ENCODE measurements around the gene UQCR11.

Gene UQCR11

GRCh38 chr19:1560286-1560882 is 44.9 kb downstream of the UQCR11 start:
- DNase-seq (ENCODE audit: low read depth) = no peak
- TF ChIP-seq CTCF (IDR thresholded peaks at IDR 0.05; ENCODE audit: insufficient read depth, low read depth, low read length, missing control alignments) = no peak
- H3K4me3 ChIP-seq (ENCODE audit: low read depth, low read length) = no peak overlapping the region

DNA sequence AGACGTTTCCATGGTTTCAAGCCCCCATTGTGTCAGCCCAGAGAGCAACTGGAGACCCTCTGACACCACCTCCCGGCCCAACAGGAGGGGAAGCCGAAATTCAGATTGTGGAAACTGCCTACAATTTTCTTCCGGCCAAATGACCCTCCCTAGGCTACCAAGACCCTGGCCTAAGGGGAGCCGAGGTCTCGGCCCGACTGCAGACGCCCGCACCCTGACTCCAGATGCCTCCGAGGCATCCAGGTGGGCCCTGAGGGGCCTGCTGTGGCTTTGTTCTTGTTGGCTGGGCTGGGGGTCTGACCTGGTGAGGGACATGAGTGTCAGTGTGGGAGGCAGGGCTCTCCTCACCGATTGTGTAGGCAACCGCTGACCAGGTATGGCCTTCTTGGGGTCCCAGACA is 46.7 kb downstream of the UQCR11 start:
- TF ChIP-seq CTCF (IDR thresholded peaks at IDR 0.05; ENCODE audit: insufficient read depth, low read depth, low read length, missing control alignments) = no peak
- no peak overlapping the region for H3K4me3 ChIP-seq (ENCODE audit: low read depth, low read length)
- no peak for DNase-seq (ENCODE audit: low read depth)

- no peak for TF ChIP-seq CTCF (IDR thresholded peaks at IDR 0.05; ENCODE audit: insufficient read depth, low read depth, low read length, missing control alignments)
- DNase-seq (ENCODE audit: low read depth) = no peak
- no peak overlapping the region for H3K4me3 ChIP-seq (ENCODE audit: low read depth, low read length)
These were observed 48.7 kb downstream of the UQCR11 start for GRCh38 chr19:1556390-1557070.

DNA sequence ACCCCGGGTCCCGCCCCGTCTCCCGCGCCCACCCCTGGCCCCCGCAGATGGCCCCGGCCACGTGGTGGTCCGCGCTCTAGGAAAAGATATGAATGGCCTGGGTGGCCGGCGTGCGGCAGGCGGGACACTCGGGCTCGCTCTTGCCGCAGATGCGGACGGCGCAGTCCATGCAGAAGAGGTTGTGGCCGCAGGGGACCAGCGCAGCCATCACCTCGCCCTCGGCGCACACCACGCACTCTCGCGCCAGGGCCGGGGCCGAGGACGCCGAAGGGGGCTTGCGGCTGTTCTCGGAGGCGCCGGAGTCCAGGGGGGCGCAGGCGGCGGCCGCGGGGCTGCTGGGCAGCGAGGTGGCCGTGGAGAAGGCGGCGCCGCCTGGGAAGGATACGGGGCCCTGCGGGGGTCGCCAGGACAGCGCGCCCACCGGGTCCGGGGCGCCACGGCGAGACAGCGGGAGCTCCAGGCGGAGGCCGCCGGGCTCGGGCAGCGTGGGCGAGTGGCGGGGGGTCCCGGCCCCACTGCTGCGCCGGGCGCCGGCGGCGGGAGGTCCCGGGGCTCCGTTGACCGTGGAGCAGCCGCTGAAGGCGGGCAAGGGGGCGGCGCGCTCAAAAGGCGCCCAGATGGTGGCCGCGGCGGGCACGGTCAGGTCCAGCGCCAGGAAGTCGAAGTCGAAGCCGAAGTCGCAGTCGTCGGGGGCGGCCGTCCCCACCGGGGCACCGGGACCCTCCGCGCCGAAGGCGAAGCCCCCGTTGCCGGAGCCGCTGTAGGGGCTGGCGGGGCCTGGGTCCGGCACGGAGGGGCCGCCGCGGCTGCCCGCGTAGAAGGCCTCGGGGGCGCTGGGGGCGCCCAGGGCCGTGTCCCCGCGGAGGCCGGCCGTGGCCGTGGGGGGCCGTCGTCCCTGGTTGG is 49.5 kb downstream of the UQCR11 start:
- no peak for TF ChIP-seq CTCF (IDR thresholded peaks at IDR 0.05; ENCODE audit: insufficient read depth, low read depth, low read length, missing control alignments)
- no peak for DNase-seq (ENCODE audit: low read depth)

DNA sequence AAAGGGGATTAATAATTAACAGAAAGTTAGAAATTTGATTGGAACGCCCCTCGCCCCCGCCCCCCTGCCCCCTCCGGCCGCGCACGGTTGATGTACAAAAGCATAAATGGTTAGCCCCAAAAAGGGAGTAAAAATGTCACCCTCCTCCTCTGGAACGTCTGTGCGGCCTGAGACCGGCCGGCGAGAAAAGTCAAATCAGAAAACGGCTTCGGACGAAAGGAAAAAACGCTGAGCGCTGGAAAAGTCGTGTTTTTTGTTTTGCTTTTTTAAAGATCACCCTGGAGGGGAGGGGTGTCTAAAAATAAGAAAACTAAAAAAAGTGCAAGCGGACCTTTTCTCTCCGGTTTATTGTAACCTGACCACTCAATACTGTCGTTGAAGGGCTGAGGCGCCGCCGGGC is 50.3 kb downstream of the UQCR11 start:
- H3K4me3 ChIP-seq (ENCODE audit: low read depth, low read length) = no peak overlapping the region
- TF ChIP-seq CTCF (IDR thresholded peaks at IDR 0.05; ENCODE audit: insufficient read depth, low read depth, low read length, missing control alignments) = no peak

More for the DNA sequence above, 49.5 kb downstream of the UQCR11 start:
- H3K4me3 ChIP-seq (ENCODE audit: low read depth, low read length) = no peak overlapping the region

DNA sequence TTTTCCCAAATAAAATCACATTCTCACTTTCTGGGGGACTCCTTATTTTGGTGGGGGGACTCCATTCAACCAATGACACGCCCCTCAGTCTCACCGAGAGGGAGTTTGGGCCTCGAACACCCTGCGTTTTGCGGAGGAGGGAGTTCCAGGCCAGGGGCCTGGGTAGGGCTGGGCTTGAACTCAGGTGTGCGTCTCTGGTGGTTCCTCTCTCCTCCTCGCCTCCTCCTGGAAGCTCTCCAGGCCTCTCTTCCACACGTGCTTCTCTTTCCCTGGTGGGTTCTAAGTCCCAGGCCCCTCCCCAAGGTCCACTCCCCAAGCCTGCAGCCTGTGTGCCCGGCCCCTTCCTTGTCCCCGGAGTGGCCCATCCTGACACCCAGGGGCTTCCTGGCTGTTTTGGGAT is 51.8 kb downstream of the UQCR11 start:
- no peak overlapping the region for H3K4me3 ChIP-seq (ENCODE audit: low read depth, low read length)
- no peak for DNase-seq (ENCODE audit: low read depth)

More for the DNA sequence above, 50.3 kb downstream of the UQCR11 start:
- no peak for DNase-seq (ENCODE audit: low read depth)

More for the DNA sequence above, 51.8 kb downstream of the UQCR11 start:
- TF ChIP-seq CTCF (IDR thresholded peaks at IDR 0.05; ENCODE audit: insufficient read depth, low read depth, low read length, missing control alignments) = no peak
